Common myeloid progenitor, CD34-positive (primary cell): ENCODE measurements around the gene SLC9A5.
A peak's percentile ranks its signal among the peaks of the same experiment; 100 is the strongest.

Source experiments
- CTCF ChIA-PET: fragments of 350-600 bp; sonication (Branson Sonifier 250); formaldehyde crosslinking; loops from one replicate; lab custom pipeline; 2021; ENCODE audit warnings: antibody characterized with exemption; lab: Charles Lee
- POLR2A ChIA-PET: fragments of 350-600 bp; sonication (Branson Sonifier 250); formaldehyde crosslinking; loops from one replicate; lab custom pipeline; 2021; ENCODE audit warnings: antibody characterized with exemption; lab: Charles Lee
- DNase-seq, 3 donors: peaks; one replicate each; pipeline versions ENCODE4 v3.0.0 to v3.0.0-alpha.2; 2013
- H3K27ac ChIP-seq, 2 experiments: 1 replicate in 1 of 2; 2 replicates in 1 of 2; pipeline ENCODE4 v1.7.0; 2013; ENCODE audit warnings: inconsistent platforms in 2 of 2, low read length in 2 of 2, mild to moderate bottlenecking in 2 of 2, low read depth in 1 of 2, moderate library complexity in 1 of 2; ENCODE audit not compliant: severe bottlenecking in 2 of 2, insufficient read depth in 1 of 2, poor library complexity in 1 of 2
- H3K27me3 ChIP-seq, 5 experiments: replicated peaks in 2 of 5; 1 replicate in 3 of 5; 2 replicates in 2 of 5; pipeline versions ENCODE4 v1.6.1 to v1.7.0; 2013; ENCODE audit warnings: low read length in 4 of 5, mild to moderate bottlenecking in 2 of 5, moderate library complexity in 2 of 5, inconsistent platforms in 1 of 5; ENCODE audit not compliant: insufficient read depth in 5 of 5, control insufficient read depth in 4 of 5
- H3K36me3 ChIP-seq, 4 experiments: 1 replicate in 2 of 4; 2 replicates in 2 of 4; pipeline versions ENCODE4 v1.6.1 to v1.7.0; 2013; ENCODE audit warnings: low read length in 3 of 4, control low read depth in 1 of 4, mild to moderate bottlenecking in 1 of 4; ENCODE audit not compliant: control insufficient read depth in 4 of 4, insufficient read depth in 4 of 4
- H3K4me1 ChIP-seq, 4 experiments: 1 replicate in 3 of 4; 2 replicates in 1 of 4; pipeline versions ENCODE4 v1.6.1 to v1.7.1; 2013; ENCODE audit warnings: low read length in 3 of 4, mild to moderate bottlenecking in 3 of 4, control low read depth in 1 of 4, inconsistent platforms in 1 of 4, moderate library complexity in 1 of 4; ENCODE audit not compliant: control insufficient read depth in 4 of 4, insufficient read depth in 4 of 4; ENCODE audit errors: control extremely low read depth in 1 of 4
- H3K4me3 ChIP-seq, 7 experiments: 1 replicate in 4 of 7; 2 replicates in 3 of 7; pipeline versions ENCODE4 v1.5.1 to v1.7.0; 2013; ENCODE audit warnings: mild to moderate bottlenecking in 7 of 7, low read length in 6 of 7, moderate library complexity in 6 of 7, inconsistent platforms in 2 of 7, low read depth in 2 of 7, control low read depth in 1 of 7; ENCODE audit not compliant: insufficient read depth in 4 of 7, control insufficient read depth in 1 of 7; ENCODE audit errors: extremely low read depth in 1 of 7
- H3K9me3 ChIP-seq, 5 experiments: 1 replicate in 4 of 5; 2 replicates in 1 of 5; pipeline versions ENCODE4 v1.6.1 to v1.7.1; 2013; ENCODE audit warnings: low read length in 4 of 5, mild to moderate bottlenecking in 2 of 5, inconsistent platforms in 1 of 5, low read depth in 1 of 5, moderate library complexity in 1 of 5; ENCODE audit not compliant: control insufficient read depth in 4 of 5, insufficient read depth in 2 of 5; ENCODE audit errors: control extremely low read depth in 1 of 5
- WGBS: methylation state at CpG from one replicate; pipeline ENCODE4 v1.1.5; 2013; ENCODE audit not compliant: insufficient coverage; 5-methylcytosine and 5-hydroxymethylcytosine counted together

SLC9A5 gene

GRCh38 chr16:67244387-67245185 is 4.2 kb upstream of the SLC9A5 start:
- POLR2A ChIA-PET: interaction anchor here (0.5 to 4.3 kb wide), 10 partner anchors 11 to 212 kb away, joined by 3 to 42 read pairs (median 4); partner anchors contain the start of genes PLEKHG4 and TMEM208
- Histone ChIP-seq H3K4me1 (peaks cover 18 to 80% (median 70%) of the 10 kb centered on the region in 4 experiments), H3K36me3 (peaks cover under 1 to 16% (median 5%) of the 10 kb centered on the region in 4 experiments), H3K27ac (peak overlapping the region; percentile 72 to 93), H3K27me3 (peaks cover 0 to 8% (median 3%) of the 10 kb centered on the region in 5 experiments), H3K4me3 (peak overlapping the region in 5 of 7 experiments; percentile 26 to 94 (median 87)), H3K9me3 (no peaks in the 10 kb centered on the region)
- CTCF ChIA-PET: interaction anchor here (0.8 to 6.1 kb wide), 12 partner anchors 13 to 237 kb away, joined by 3 to 108 read pairs (median 6); partner anchors contain the start of genes ATP6V0D1, E2F4, EXOC3L1 and FBXL8
- 4% methylated on average over 4 of the region's 5 CpGs for WGBS
- DNase-seq: peak; percentile 90 to 97 (median 95)

- CTCF ChIA-PET: interaction anchor here (1.0 to 6.1 kb wide), 8 partner anchors 14 to 86 kb away, joined by 3 to 108 read pairs (median 8); partner anchors contain the start of genes E2F4, FBXL8, TMEM208 and TRADD
- peaks cover 18 to 80% (median 70%) of the 10 kb centered on the region in 4 experiments for H3K4me1 ChIP-seq
- H3K9me3 ChIP-seq: no peaks in the 10 kb centered on the region
- no peak for DNase-seq
- POLR2A ChIA-PET: interaction anchor here (0.5 to 4.3 kb wide), 6 partner anchors 12 to 128 kb away, joined by 3 to 42 read pairs (median 6); partner anchors contain the start of gene TMEM208
- peaks cover 0 to 11% (median 5%) of the 10 kb centered on the region in 4 experiments for H3K36me3 ChIP-seq
- peaks cover 0 to 14% (median 7%) of the 10 kb centered on the region in 5 experiments for H3K27me3 ChIP-seq
- WGBS: 48% methylated on average over 3 of the region's 4 CpGs
- H3K4me3 ChIP-seq: peak overlapping the region in 5 of 7 experiments; percentile 17 to 94 (median 91)
- peak overlapping the region; percentile 72 to 93 for H3K27ac ChIP-seq
These were observed 3.6 kb upstream of the SLC9A5 start for GRCh38 chr16:67245186-67245585.

- H3K27me3 ChIP-seq: peaks cover 0 to 19% (median 12%) of the 10 kb centered on the region in 5 experiments
- H3K4me3 ChIP-seq: peak overlapping the region in 6 of 7 experiments; percentile 75 to 94 (median 89)
- no peak for DNase-seq
- peaks cover 0 to 11% (median 3%) of the 10 kb centered on the region in 4 experiments for H3K36me3 ChIP-seq
- ChIA-PET POLR2A (interaction anchor here (0.9 to 4.3 kb wide), 5 partner anchors 8 to 28 kb away, joined by 3 to 42 read pairs (median 5); partner anchors contain the start of gene TMEM208), CTCF (interaction anchor here (1.8 to 6.1 kb wide), 6 partner anchors 14 to 52 kb away, joined by 7 to 108 read pairs (median 13); partner anchors contain the start of genes E2F4 and TMEM208)
- H3K9me3 ChIP-seq: no peaks in the 10 kb centered on the region
- H3K27ac ChIP-seq: peak overlapping the region in 1 of 2 experiments; percentile 93
- WGBS: 27% methylated on average over 6 of the region's 8 CpGs
- H3K4me1 ChIP-seq: peaks cover 18 to 76% (median 70%) of the 10 kb centered on the region in 4 experiments
These were observed 3.1 kb upstream of the SLC9A5 start for GRCh38 chr16:67245674-67246080.

GRCh38 chr16:67246081-67246755 is 2.6 kb upstream of the SLC9A5 start:
- no peaks in the 10 kb centered on the region for H3K9me3 ChIP-seq
- peaks cover 18 to 72% (median 68%) of the 10 kb centered on the region in 4 experiments for H3K4me1 ChIP-seq
- peak overlapping the region in 1 of 2 experiments; percentile 93 for H3K27ac ChIP-seq
- POLR2A ChIA-PET: interaction anchor here (0.9 to 4.3 kb wide), 5 partner anchors 9 to 29 kb away, joined by 3 to 42 read pairs (median 5); partner anchors contain the start of gene TMEM208
- H3K4me3 ChIP-seq: peak overlapping the region; percentile 72 to 94 (median 87)
- peaks cover 0 to 10% (median 3%) of the 10 kb centered on the region in 4 experiments for H3K36me3 ChIP-seq
- CTCF ChIA-PET: interaction anchor here (2.3 to 6.1 kb wide), 5 partner anchors 15 to 53 kb away, joined by 7 to 108 read pairs (median 17); partner anchors contain the start of genes E2F4 and TMEM208
- peak; percentile 36 to 70 (median 61) for DNase-seq
- 0% methylated on average over 30 of the region's 48 CpGs for WGBS
- H3K27me3 ChIP-seq: peaks cover 0 to 23% (median 13%) of the 10 kb centered on the region in 5 experiments

- no peak for DNase-seq
- H3K27ac ChIP-seq: peak overlapping the region in 1 of 2 experiments; percentile 93
- H3K27me3 ChIP-seq: peaks cover 0 to 23% (median 13%) of the 10 kb centered on the region in 5 experiments
- POLR2A ChIA-PET: interaction anchor here (1.0 to 4.3 kb wide), 5 partner anchors 12 to 29 kb away, joined by 3 to 42 read pairs (median 4); partner anchors contain the start of gene TMEM208
- H3K4me3 ChIP-seq: peak overlapping the region; percentile 72 to 94 (median 87)
- H3K4me1 ChIP-seq: peaks cover 18 to 67% (median 65%) of the 10 kb centered on the region in 4 experiments
- CTCF ChIA-PET: interaction anchor here (1.5 to 6.1 kb wide), 5 partner anchors 15 to 49 kb away, joined by 3 to 108 read pairs (median 9); partner anchors contain the start of gene TMEM208
- H3K36me3 ChIP-seq: peaks cover 0 to 7% (median 2%) of the 10 kb centered on the region in 4 experiments
- H3K9me3 ChIP-seq: no peaks in the 10 kb centered on the region
- 0% methylated on average over 20 of the region's 26 CpGs for WGBS
These were observed 2.0 kb upstream of the SLC9A5 start for GRCh38 chr16:67246756-67247191.
